Measurements from ENCODE around the gene EMSY. TPM values are rescaled to one million over a fixed set of nuclear protein-coding genes. Genes with fewer than 3 reads are reported as not detected.

The EMSY gene
- total and polyA plus RNA-seq, 8 donors = 18.2 to 43.9 (median 36.9) TPM

- H3K27me3 ChIP-seq = no peaks in the 10 kb centered on the region
- no peaks in the 10 kb centered on the region for H3K4me1 ChIP-seq
- intact Hi-C loops (cut with DNase I) = no loop called here
- H3K27ac ChIP-seq = no peak overlapping the region
- no peaks in the 10 kb centered on the region for H3K9me3 ChIP-seq
- H3K36me3 ChIP-seq = peaks cover 0 to 79% of the 10 kb centered on the region in 2 donors
- DNase-seq (no peak), ATAC-seq (no peak)
- TF ChIP-seq CTCF (IDR thresholded peaks at IDR 0.05) = no peak
- H3K4me3 ChIP-seq = no peak overlapping the region
Observed at GRCh38 chr11:76543006-76543703, 98.3 kb downstream of the EMSY start.

DNA sequence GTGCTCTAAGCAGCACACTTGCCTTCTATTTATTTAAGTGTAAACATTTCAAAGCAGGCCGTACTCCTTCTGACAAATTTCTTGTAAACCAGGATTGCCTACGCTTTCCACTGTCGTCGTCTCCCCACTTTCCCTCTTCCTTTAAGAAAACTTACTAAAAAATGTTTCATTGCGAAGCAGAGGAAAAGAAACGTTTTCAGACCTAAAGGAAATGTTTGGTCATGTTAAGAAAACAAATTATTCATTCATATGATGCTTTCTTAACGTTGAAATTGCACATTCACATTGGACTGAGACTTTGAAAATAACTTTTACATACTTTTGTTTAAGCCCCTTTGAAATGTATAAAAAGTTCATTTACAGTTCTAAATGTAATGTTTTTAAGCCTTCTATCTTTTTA lies 106.0 kb downstream of the EMSY start:
- intact Hi-C loops (cut with DNase I) = no loop called here

GRCh38 chr11:76551400-76551799 lies 106.6 kb downstream of the EMSY start:
- Histone ChIP-seq H3K4me3 (no peak overlapping the region), H3K36me3 (peaks cover 0 to 6% of the 10 kb centered on the region in 2 donors), H3K27me3 (no peaks in the 10 kb centered on the region), H3K27ac (no peak overlapping the region), H3K9me3 (no peaks in the 10 kb centered on the region), H3K4me1 (peaks cover 0 to 7% of the 10 kb centered on the region in 2 donors)
- intact Hi-C loops (cut with DNase I) = no loop called here
- DNase-seq (peak in 1 of 4 donors; percentile 10), ATAC-seq (no peak)
- TF ChIP-seq CTCF (IDR thresholded peaks at IDR 0.05) = no peak

More for the DNA sequence above, 106.0 kb downstream of the EMSY start:
- H3K36me3 ChIP-seq = peaks cover 0 to 13% of the 10 kb centered on the region in 2 donors
- no peak overlapping the region for H3K27ac ChIP-seq
- no peak for TF ChIP-seq CTCF (IDR thresholded peaks at IDR 0.05)
- DNase-seq (no peak), ATAC-seq (no peak)
- H3K27me3 ChIP-seq = no peaks in the 10 kb centered on the region
- H3K4me3 ChIP-seq = no peak overlapping the region
- H3K9me3 ChIP-seq = no peaks in the 10 kb centered on the region
- peaks cover 0 to 7% of the 10 kb centered on the region in 2 donors for H3K4me1 ChIP-seq

DNA sequence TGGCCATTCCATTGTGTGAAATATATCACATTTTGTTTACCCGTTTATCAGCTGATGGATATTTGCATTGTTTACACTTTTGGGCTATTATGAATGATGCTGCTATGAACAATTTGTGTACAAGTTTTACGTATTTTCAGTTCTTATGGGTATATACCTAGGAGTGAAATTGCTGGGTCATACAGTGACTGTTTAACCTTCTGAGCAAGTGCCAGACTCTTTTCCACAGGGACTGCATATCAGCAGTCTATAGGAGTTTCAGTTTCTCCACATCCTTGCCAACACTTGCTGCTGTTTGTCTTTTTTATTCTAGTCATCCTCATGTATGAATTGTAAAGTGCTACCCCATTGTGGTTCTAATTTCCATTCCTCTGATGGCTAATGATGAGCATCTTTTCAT lies 108.2 kb downstream of the EMSY start:
- ATAC-seq = no peak
- intact Hi-C loops (cut with DNase I) = no loop called here
- no peaks in the 10 kb centered on the region for H3K27me3 ChIP-seq
- peaks cover 0 to 7% of the 10 kb centered on the region in 2 donors for H3K4me1 ChIP-seq
- no peak overlapping the region for H3K27ac ChIP-seq
- no peak for TF ChIP-seq CTCF (IDR thresholded peaks at IDR 0.05)
- no peaks in the 10 kb centered on the region for H3K36me3 ChIP-seq
- no peak for DNase-seq
- no peak overlapping the region for H3K4me3 ChIP-seq
- H3K9me3 ChIP-seq = no peaks in the 10 kb centered on the region

- TF ChIP-seq CTCF (IDR thresholded peaks at IDR 0.05) = no peak
- ATAC-seq (no peak), DNase-seq (no peak)
- Histone ChIP-seq H3K36me3 (no peaks in the 10 kb centered on the region), H3K27ac (no peak overlapping the region), H3K27me3 (no peaks in the 10 kb centered on the region), H3K9me3 (no peaks in the 10 kb centered on the region), H3K4me1 (peaks cover 0 to 7% of the 10 kb centered on the region in 2 donors), H3K4me3 (no peak overlapping the region)
- intact Hi-C loops (cut with DNase I) = no loop called here
Observed at GRCh38 chr11:76553554-76554476, 109.0 kb downstream of the EMSY start.

Measured in left lung (tissue), 10 donors.